PC-9 (cell line): ENCODE measurements around the gene GFRA1. TPM values are rescaled to one million over a fixed set of nuclear protein-coding genes. Genes with fewer than 3 reads are reported as not detected.

Experiments
- BruUV-seq: library from RNA; stranded (reverse); fragments of 400-500 nt; replicated peaks from 2 replicates; lab custom pipeline; 2021; lab: Mats Ljungman, UMichigan
- CTCF ChIA-PET: fragments of 300-600 bp; sonication (Branson Sonifier 250); formaldehyde crosslinking; loops from one replicate; lab custom pipeline; 2022; ENCODE audit warnings: antibody characterized with exemption; lab: Charles Lee
- POLR2A ChIA-PET: fragments of 300-600 bp; sonication (Branson Sonifier 250); formaldehyde crosslinking; loops from one replicate; lab custom pipeline; 2022; ENCODE audit warnings: antibody characterized with exemption; ENCODE audit not compliant: unreplicated experiment; lab: Charles Lee
- DNase-seq, 2 experiments: peaks; one replicate each; pipeline versions ENCODE4 v3.0.0 to v3.0.0-alpha.2; 2015 to 2022; ENCODE audit warnings: mixed read lengths in 1 of 2
- H2AFZ ChIP-seq: fragments of 200-600 bp; sonication (generic); 2 replicates; pipeline ENCODE4 v1.8.1; 2017; ENCODE audit warnings: antibody characterized with exemption
- H3F3A ChIP-seq: fragments of 200-600 bp; sonication (generic); 2 replicates; pipeline ENCODE4 v1.8.1; 2017; ENCODE audit warnings: antibody characterized with exemption, mild to moderate bottlenecking, low read depth; ENCODE audit not compliant: insufficient read depth
- H3K27ac ChIP-seq: fragments of 200-600 bp; sonication (generic); 2 replicates; pipeline ENCODE4 v1.6.1; 2016; ENCODE audit warnings: mixed run types
- H3K27me3 ChIP-seq: fragments of 200-600 bp; sonication (generic); 2 replicates; pipeline ENCODE4 v1.6.1; 2016; ENCODE audit warnings: low read depth, mixed run types; ENCODE audit not compliant: insufficient read depth
- H3K36me3 ChIP-seq: fragments of 200-600 bp; sonication (generic); 2 replicates; pipeline ENCODE4 v1.6.1; 2016; ENCODE audit warnings: low read depth, mixed run types
- H3K4me1 ChIP-seq: fragments of 200-600 bp; sonication (generic); replicated peaks from 2 replicates; pipeline ENCODE4 v1.6.1; 2016; ENCODE audit warnings: mixed run types; ENCODE audit not compliant: insufficient read depth
- H3K4me2 ChIP-seq: fragments of 200-600 bp; sonication (generic); 2 replicates; pipeline ENCODE4 v1.6.1; 2017; ENCODE audit warnings: mixed run types
- H3K4me3 ChIP-seq: fragments of 200-600 bp; sonication (generic); 2 replicates; pipeline ENCODE4 v1.6.1; 2016; ENCODE audit warnings: mixed run types
- H3K79me2 ChIP-seq: fragments of 200-600 bp; sonication (generic); 2 replicates; pipeline ENCODE4 v1.6.1; 2017; ENCODE audit warnings: low read depth, mixed run types
- H3K9me2 ChIP-seq: fragments of 200-600 bp; sonication (generic); 2 replicates; pipeline ENCODE4 v1.8.1; 2017; ENCODE audit warnings: mild to moderate bottlenecking; ENCODE audit not compliant: insufficient read depth
- H3K9me3 ChIP-seq: fragments of 200-600 bp; sonication (generic); 2 replicates; pipeline ENCODE4 v1.8.1; 2016; ENCODE audit warnings: low read depth; ENCODE audit not compliant: insufficient read depth
- H4K20me1 ChIP-seq: fragments of 200-600 bp; sonication (generic); 2 replicates; pipeline ENCODE4 v1.8.1; 2017; ENCODE audit not compliant: insufficient read depth
- CTCF ChIP-seq: fragments of 200-600 bp; sonication (generic); conservative IDR thresholded peaks from 2 replicates; pipeline ENCODE4 v1.6.1; 2017; ENCODE audit warnings: mixed run types, antibody characterized with exemption, mild to moderate bottlenecking, moderate library complexity
- EZH2 ChIP-seq: fragments of 200-600 bp; sonication (generic); IDR thresholded peaks from 2 replicates; pipeline ENCODE4 v1.8.0; 2017; ENCODE audit warnings: antibody characterized with exemption, low read depth
- intact Hi-C: fragments of 100-400 bp; cut with micrococcal nuclease; formaldehyde crosslinking; loops from one replicate; pipeline ENCODE4 v1.10.0; 2022; ENCODE audit not compliant: unreplicated experiment
- total RNA-seq: library from RNA; stranded (reverse); gene quantifications from 2 replicates; pipeline ENCODE4 v1.2.3, GENCODE V29; 2021

The GFRA1 gene
- total RNA-seq, 1 experiment from 2014 or later = 0.11 TPM

DNA sequence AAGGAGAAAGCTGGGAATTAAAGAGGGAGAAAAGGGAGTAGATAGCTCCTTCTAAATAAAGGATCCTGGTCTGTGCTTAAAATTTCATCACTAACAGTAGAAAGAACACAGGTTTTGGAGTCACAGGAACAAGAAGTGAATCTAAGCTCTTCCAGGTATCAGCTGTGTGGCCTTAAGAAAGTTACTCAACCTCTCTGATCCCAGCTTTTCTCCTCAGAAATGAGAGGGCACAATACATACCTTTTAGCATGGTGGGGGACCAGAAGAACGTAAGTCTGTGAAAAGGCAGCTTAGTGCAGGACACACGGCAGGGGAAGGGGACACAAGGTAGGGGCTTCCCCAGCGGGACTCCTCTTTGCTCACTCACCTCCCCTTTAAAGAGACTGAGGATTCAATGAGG, 13.4 kb downstream of the GFRA1 start:
- H3F3A ChIP-seq = no peaks in the 10 kb centered on the region
- no peaks in the 10 kb centered on the region for H3K9me2 ChIP-seq
- no peak overlapping the region for H2AFZ ChIP-seq
- H3K4me2 ChIP-seq = no peak overlapping the region
- no peaks in the 10 kb centered on the region for H3K9me3 ChIP-seq
- ChIA-PET CTCF (no interaction called here), POLR2A (no interaction called here)
- no peak for TF ChIP-seq CTCF
- no peak for TF ChIP-seq EZH2
- H3K27ac ChIP-seq = no peak overlapping the region
- intact Hi-C loops = no loop called here
- H4K20me1 ChIP-seq = no peaks in the 10 kb centered on the region
- H3K4me1 ChIP-seq = no peaks in the 10 kb centered on the region
- no peak overlapping the region for H3K4me3 ChIP-seq
- no peak for DNase-seq
- BruUV-seq = no TSS peak
- H3K79me2 ChIP-seq = no peaks in the 10 kb centered on the region
- no peaks in the 10 kb centered on the region for H3K36me3 ChIP-seq
- no peaks in the 10 kb centered on the region for H3K27me3 ChIP-seq

GRCh38 chr10:116257785-116258184, 15.2 kb downstream of the GFRA1 start:
- intact Hi-C loops = no loop called here
- no TSS peak for BruUV-seq
- Histone ChIP-seq H3K9me2 (no peaks in the 10 kb centered on the region), H3K4me1 (no peaks in the 10 kb centered on the region), H3K27ac (no peak overlapping the region), H3K79me2 (no peaks in the 10 kb centered on the region), H3K4me2 (no peak overlapping the region), H3F3A (no peaks in the 10 kb centered on the region), H3K9me3 (no peaks in the 10 kb centered on the region), H3K4me3 (no peak overlapping the region), H2AFZ (no peak overlapping the region), H3K36me3 (no peaks in the 10 kb centered on the region), H3K27me3 (no peaks in the 10 kb centered on the region), H4K20me1 (no peaks in the 10 kb centered on the region)
- CTCF ChIA-PET = no interaction called here
- POLR2A ChIA-PET = no interaction called here
- TF ChIP-seq EZH2 (no peak), CTCF (no peak)
- no peak for DNase-seq

DNA sequence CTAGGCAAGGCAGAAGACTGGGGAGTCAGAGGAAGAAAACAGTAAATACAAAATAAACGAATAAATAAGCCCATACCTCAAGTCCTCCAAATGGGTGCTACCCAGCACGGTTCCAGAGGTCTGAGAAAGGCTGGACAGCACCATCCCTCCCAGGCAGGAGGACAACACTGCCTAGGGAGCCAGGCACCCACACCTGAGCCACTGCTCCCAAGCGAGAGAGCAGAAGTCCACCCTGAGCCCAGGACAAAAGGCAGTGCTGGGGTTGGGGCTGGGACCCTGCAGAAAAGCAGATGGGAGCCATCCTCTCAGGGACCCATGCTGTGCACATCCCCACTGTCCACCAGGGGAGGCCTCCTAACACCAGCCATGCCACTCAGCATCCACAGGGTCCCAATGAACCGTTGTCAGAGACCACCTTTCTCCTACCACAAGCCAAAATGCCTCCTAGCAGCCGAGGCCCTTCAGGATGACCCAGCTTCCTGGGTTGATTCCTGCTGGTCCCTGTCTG, 16.2 kb downstream of the GFRA1 start:
- TF ChIP-seq EZH2 (no peak), CTCF (no peak)
- H3K79me2 ChIP-seq = no peaks in the 10 kb centered on the region
- no peaks in the 10 kb centered on the region for H3K27me3 ChIP-seq
- ChIA-PET POLR2A (no interaction called here), CTCF (no interaction called here)
- no TSS peak for BruUV-seq
- no peaks in the 10 kb centered on the region for H3K4me1 ChIP-seq
- no peaks in the 10 kb centered on the region for H3K36me3 ChIP-seq
- no peaks in the 10 kb centered on the region for H3K9me3 ChIP-seq
- H3F3A ChIP-seq = no peaks in the 10 kb centered on the region
- no peaks in the 10 kb centered on the region for H3K9me2 ChIP-seq
- DNase-seq = no peak
- no peak overlapping the region for H3K27ac ChIP-seq
- intact Hi-C loops = no loop called here
- no peak overlapping the region for H2AFZ ChIP-seq
- H3K4me3 ChIP-seq = no peak overlapping the region
- no peak overlapping the region for H3K4me2 ChIP-seq
- no peaks in the 10 kb centered on the region for H4K20me1 ChIP-seq
